ENCODE measurements around the gene RORC. TPM values are rescaled to one million over a fixed set of nuclear protein-coding genes. Genes with fewer than 3 reads are reported as not detected.

The RORC gene
- total and polyA plus RNA-seq, 2 of the 8 experiments (the other 6 are each of a cell fraction or from before 2014, with no cell fraction given) = 0.44 to 0.54 TPM

DNA sequence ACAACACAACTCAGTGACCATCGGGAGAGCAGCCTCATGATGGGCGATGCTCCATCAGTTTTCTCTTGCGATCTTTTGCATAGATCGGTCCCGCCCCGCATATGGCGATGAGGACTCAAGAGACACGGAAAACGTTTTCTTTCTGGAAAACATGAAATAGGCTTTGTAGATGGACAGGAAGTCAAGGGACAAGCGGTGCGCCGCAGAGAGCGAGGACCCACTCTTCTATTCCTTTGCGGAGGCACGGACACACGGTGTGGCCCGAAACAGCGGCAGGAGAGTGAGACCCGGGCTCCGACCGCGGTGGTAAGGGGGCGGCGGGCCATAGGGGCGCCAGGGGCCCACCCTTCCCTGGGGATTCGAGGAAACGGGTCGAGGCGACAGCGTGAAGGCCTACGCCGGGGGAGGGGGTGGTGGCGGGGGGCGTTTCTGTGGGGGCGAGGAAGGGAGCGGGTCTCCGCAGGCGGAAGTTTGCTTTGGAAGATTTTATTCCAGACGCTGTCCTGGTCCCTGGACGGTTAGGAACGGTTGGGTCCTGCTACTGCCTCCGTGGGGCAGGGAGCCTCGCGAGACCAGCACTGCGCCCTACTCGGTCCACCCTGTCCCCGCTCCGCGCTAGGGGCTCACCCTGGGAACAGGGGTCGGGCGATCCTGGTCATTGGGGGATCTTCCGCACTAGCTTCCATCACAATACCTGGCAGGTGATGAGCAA is 40.5 kb downstream of the RORC start:
- Histone ChIP-seq H3K79me1 (ENCODE audit: low read depth, low read length) (no peaks in the 10 kb centered on the region; the same call in 1 of the 2 replicates), H3K79me2 (ENCODE audit: control insufficient read depth in 1 of 2, insufficient read depth in 2 of 2, low read length in 2 of 2) (0 out of 4 replicates have a peak, but pooled peaks cover 0 to 3% of the 10 kb centered on the region in 2 experiments)
- POLR2A ChIA-PET (ENCODE audit: partially characterized antibody) = interaction anchor here (1.0 to 2.3 kb wide), 3 partner anchors 11 to 36 kb away, joined by 3 to 10 read pairs (median 4); partner anchors contain the start of gene MRPL9
- TF ChIP-seq KDM4A (IDR thresholded peaks at IDR 0.05; ENCODE audit: low read depth, low read length, severe bottlenecking) (peak; percentile 39), SIRT6 (IDR thresholded peaks at IDR 0.05; ENCODE audit: low read length) (no peak), CEBPB (IDR thresholded peaks at IDR 0.05; ENCODE audit: low read depth, low read length) (no peak), CHD2 (IDR thresholded peaks at IDR 0.05; ENCODE audit: low read length) (peak; percentile 77), NANOG (IDR thresholded peaks at IDR 0.05; ENCODE audit: insufficient read depth, low read depth, low read length, poor library complexity, severe bottlenecking) (no peak), CBX5 (IDR thresholded peaks at IDR 0.05; ENCODE audit: low read depth, low read length) (no peak), ASH2L (IDR thresholded peaks at IDR 0.05; ENCODE audit: low read length) (peak; percentile 72), SAP30 (IDR thresholded peaks at IDR 0.05; ENCODE audit: insufficient read depth, insufficient replicate concordance, low read length) (peak; percentile 7)
- TF ChIP-seq, protein P1, sequence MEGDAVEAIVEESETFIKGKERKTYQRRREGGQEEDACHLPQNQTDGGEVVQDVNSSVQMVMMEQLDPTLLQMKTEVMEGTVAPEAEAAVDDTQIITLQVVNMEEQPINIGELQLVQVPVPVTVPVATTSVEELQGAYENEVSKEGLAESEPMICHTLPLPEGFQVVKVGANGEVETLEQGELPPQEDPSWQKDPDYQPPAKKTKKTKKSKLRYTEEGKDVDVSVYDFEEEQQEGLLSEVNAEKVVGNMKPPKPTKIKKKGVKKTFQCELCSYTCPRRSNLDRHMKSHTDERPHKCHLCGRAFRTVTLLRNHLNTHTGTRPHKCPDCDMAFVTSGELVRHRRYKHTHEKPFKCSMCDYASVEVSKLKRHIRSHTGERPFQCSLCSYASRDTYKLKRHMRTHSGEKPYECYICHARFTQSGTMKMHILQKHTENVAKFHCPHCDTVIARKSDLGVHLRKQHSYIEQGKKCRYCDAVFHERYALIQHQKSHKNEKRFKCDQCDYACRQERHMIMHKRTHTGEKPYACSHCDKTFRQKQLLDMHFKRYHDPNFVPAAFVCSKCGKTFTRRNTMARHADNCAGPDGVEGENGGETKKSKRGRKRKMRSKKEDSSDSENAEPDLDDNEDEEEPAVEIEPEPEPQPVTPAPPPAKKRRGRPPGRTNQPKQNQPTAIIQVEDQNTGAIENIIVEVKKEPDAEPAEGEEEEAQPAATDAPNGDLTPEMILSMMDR (IDR thresholded peaks at IDR 0.05; ENCODE audit: control extremely low read depth in 1 of 3, insufficient read depth in 1 of 3, low read depth in 1 of 3, low read length in 3 of 3) = no peak

More for the DNA sequence above, 40.5 kb downstream of the RORC start:
- no peaks in the 10 kb centered on the region for H4K20me1 ChIP-seq (replicated peaks in 1 of 2; ENCODE audit: control insufficient read depth in 1 of 2, insufficient read depth in 2 of 2, low read length in 2 of 2)
- H3K56ac ChIP-seq (replicated peaks; ENCODE audit: insufficient read length, low read depth, low read length) = no peak overlapping the region
- peak overlapping the region in 3 of 4 experiments; percentile 9 to 86 (median 46); a peak in 3 of 7 replicates for H3K9ac ChIP-seq (replicated peaks in 1 of 4; ENCODE audit: extremely low read depth in 1 of 4, low read depth in 3 of 4, low read length in 3 of 4)
- H3K27ac ChIP-seq (ENCODE audit: low read depth, low read length) = no peak overlapping the region
- H2BK5ac ChIP-seq (ENCODE audit: low read depth, low read length) = no peak overlapping the region
- no peak overlapping the region for H2AK5ac ChIP-seq (ENCODE audit: low read depth, low read length)
- H3K4ac ChIP-seq (replicated peaks; ENCODE audit: insufficient read length, low read depth, low read length) = no peak overlapping the region
- H2BK20ac ChIP-seq (ENCODE audit: low read length) = no peak overlapping the region
- no peak overlapping the region for H3K18ac ChIP-seq (ENCODE audit: extremely low read depth, low read length)
- H3K4me1 ChIP-seq (replicated peaks in 1 of 4; ENCODE audit: control insufficient read depth in 3 of 4, insufficient read depth in 4 of 4, low read length in 3 of 4) = peaks cover 0 to 2% (median 0%) of the 10 kb centered on the region in 4 experiments; a peak in 1 of 7 replicates
- H4K8ac ChIP-seq (ENCODE audit: extremely low read depth, insufficient read depth, low read length) = no peak overlapping the region; the same call in 1 of the 2 replicates
- H2BK12ac ChIP-seq (ENCODE audit: low read depth, low read length) = peak overlapping the region; percentile 60; the same call in 1 of the 2 replicates
- H2BK120ac ChIP-seq (replicated peaks; ENCODE audit: low read depth, low read length) = no peak overlapping the region
- FAIRE-seq (no peak), DNase-seq (ENCODE audit: low read depth in 1 of 2, low spot score in 2 of 2) (no peak)
- peak overlapping the region; percentile 92 for H3K14ac ChIP-seq (ENCODE audit: insufficient read length)
- H3K27me3 ChIP-seq (replicated peaks in 1 of 4; ENCODE audit: control insufficient read depth in 3 of 4, extremely low read depth in 1 of 4, insufficient read depth in 3 of 4, low read length in 3 of 4) = no peaks in the 10 kb centered on the region
- CTCF ChIA-PET (ENCODE audit: partially characterized antibody) = interaction anchor here (2.0 kb wide), 1 partner anchor 11 kb away, joined by 6 read pairs; no protein-coding TSS in a partner anchor
- H3K4me3 ChIP-seq (ENCODE audit: extremely low read depth in 1 of 4, insufficient read depth in 2 of 4, low read depth in 3 of 4, low read length in 4 of 4) = peak overlapping the region; percentile 54 to 95 (median 88)
- WGBS, 2 experiments (ENCODE audit: extremely low coverage in 1 of 2, insufficient coverage in 1 of 2, insufficient read length in 1 of 2, insufficient replicate concordance in 2 of 2, low coverage in 1 of 2, low lambda C conversion rate in 2 of 2, missing lambda C conversion rate in 1 of 2) = 2% methylated on average over 36 of the region's 52 CpGs; no CpG with 5 or more reads in 1 of the 2 experiments
- peaks cover 13% of the 10 kb centered on the region for H3K23me2 ChIP-seq (ENCODE audit: low read depth, low read length)
- no peaks in the 10 kb centered on the region for H3K36me3 ChIP-seq (ENCODE audit: control insufficient read depth in 2 of 4, insufficient read depth in 4 of 4, low read length in 3 of 4)
- H4K5ac ChIP-seq (ENCODE audit: insufficient read length, low read depth, low read length) = no peak overlapping the region
- no peak overlapping the region for H4K91ac ChIP-seq (replicated peaks; ENCODE audit: insufficient read length, low read length)
- H3K9me3 ChIP-seq (ENCODE audit: insufficient read depth in 2 of 2, low read depth in 1 of 2, low read length in 1 of 2) = no peaks in the 10 kb centered on the region
- H3K4me2 ChIP-seq (ENCODE audit: insufficient read depth in 1 of 2, low read depth in 2 of 2, low read length in 2 of 2) = peak overlapping the region; percentile 81 to 94
- H3K23ac ChIP-seq (ENCODE audit: insufficient read length) = no peak overlapping the region
- peak overlapping the region; percentile 98 for H2AFZ ChIP-seq (ENCODE audit: low read length)
- no peak overlapping the region for H2BK15ac ChIP-seq (ENCODE audit: low read length)

Measured in H1 (cell line).